HG03175 (cell line): ENCODE data around the gene ZNF608.

Source experiments
- ATAC-seq: cut with Tn5 transposase; IDR thresholded peaks from one replicate; pipeline ENCODE4 v1.9.1; 2021; ENCODE audit warnings: mild to moderate bottlenecking, moderate library complexity; ENCODE audit not compliant: unreplicated experiment

Gene ZNF608

GRCh38 chr5:124745928-124746915 is at the start of gene ZNF608:
Gene ZNF608, minus strand, starts transcription at chr5:124746639. Its CDS starts 1,650 bp downstream, at chr5:124744989.
- no peak for ATAC-seq

- no peak for ATAC-seq
Observed at GRCh38 chr5:124795829-124796228, 49.4 kb upstream of the ZNF608 start.

GRCh38 chr5:124790895-124791732 is 44.7 kb upstream of the ZNF608 start:
- ATAC-seq, result no peak

GRCh38 chr5:124790301-124790894 is 44.0 kb upstream of the ZNF608 start:
- no peak for ATAC-seq

GRCh38 chr5:124789104-124789605 is 42.7 kb upstream of the ZNF608 start:
- no peak for ATAC-seq

GRCh38 chr5:124783794-124784193 is 37.4 kb upstream of the ZNF608 start:
- no peak for ATAC-seq

- ATAC-seq, result no peak
Observed at GRCh38 chr5:124783285-124783684, 36.8 kb upstream of the ZNF608 start.

GRCh38 chr5:124782262-124782661 is 35.8 kb upstream of the ZNF608 start:
- ATAC-seq, result no peak

GRCh38 chr5:124780011-124780410 is 33.6 kb upstream of the ZNF608 start:
- ATAC-seq, result no peak

- ATAC-seq, result no peak
Observed at GRCh38 chr5:124773315-124774311, 27.2 kb upstream of the ZNF608 start.

GRCh38 chr5:124772457-124773200 is 26.2 kb upstream of the ZNF608 start:
- no peak for ATAC-seq

GRCh38 chr5:124771761-124772160 is 25.3 kb upstream of the ZNF608 start:
- ATAC-seq, result no peak

- ATAC-seq, result no peak
Observed at GRCh38 chr5:124764992-124765611, 18.7 kb upstream of the ZNF608 start.

- no peak for ATAC-seq
Observed at GRCh38 chr5:124764585-124764984, 18.1 kb upstream of the ZNF608 start.

- ATAC-seq, result no peak
Observed at GRCh38 chr5:124761010-124761409, 14.6 kb upstream of the ZNF608 start.

GRCh38 chr5:124760608-124761007 is 14.2 kb upstream of the ZNF608 start:
- ATAC-seq, result no peak

- ATAC-seq, result no peak
Observed at GRCh38 chr5:124755565-124755964, 9.1 kb upstream of the ZNF608 start.

GRCh38 chr5:124755041-124755440 is 8.6 kb upstream of the ZNF608 start:
- no peak for ATAC-seq
